HCT116 (cell line): Measurements from ENCODE around the gene SIDT1. TPM values are rescaled to one million over a fixed set of nuclear protein-coding genes. Genes with fewer than 3 reads are reported as not detected.

ENCODE experiments used
- ATAC-seq: fragments of 200-7000 bp; cut with Tn5 transposase; 2 replicates; pipeline ENCODE4 v1.9.1; 2020; ENCODE audit warnings: mild to moderate bottlenecking, moderate library complexity
- BruUV-seq: library from RNA; stranded (reverse); fragments of 400-500 nt; replicated peaks from 2 replicates; lab custom pipeline; 2021; lab: Mats Ljungman, UMichigan
- CTCF ChIA-PET: fragments of 300-600 bp; sonication (Branson Sonifier 250); formaldehyde crosslinking; loops from one replicate; lab custom pipeline; 2021; ENCODE audit warnings: antibody characterized with exemption; lab: Charles Lee
- POLR2A ChIA-PET: fragments of 300-600, 350-600 bp; sonication (Branson Sonifier 250); formaldehyde crosslinking; loops from one replicate; lab custom pipeline; 2021; ENCODE audit warnings: antibody characterized with exemption; lab: Charles Lee
- RAD21 ChIA-PET, 2 experiments: fragments of 300-600 bp; sonication (Branson Sonifier 250); formaldehyde crosslinking; loops; one replicate each; lab custom pipeline; 2023; ENCODE audit warnings: low total read pairs in 2 of 2; ENCODE audit not compliant: uncharacterized antibody in 2 of 2, unreplicated experiment in 2 of 2, low non-redundant PET in 1 of 2; lab: Charles Lee
- DNase-seq: peaks from one replicate; pipeline ENCODE4 v3.0.0-alpha.2; 2010; ENCODE audit warnings: low read depth, low spot score
- H2AFZ ChIP-seq: fragments of 200-600 bp; shearing (Covaris generic), sonication (generic); 2 replicates; pipeline ENCODE4 v1.6.1; 2017; ENCODE audit warnings: low read depth, mixed run types, mixed read lengths, antibody characterized with exemption, low read length; ENCODE audit not compliant: poor library complexity, severe bottlenecking
- H3K27ac ChIP-seq: 2 replicates; pipeline ENCODE4 v1.5.1; 2012; ENCODE audit warnings: low read depth, low read length
- H3K27me3 ChIP-seq: fragments of 200-600 bp; sonication (generic); 2 replicates; pipeline ENCODE4 v1.6.1; 2016; ENCODE audit warnings: mixed run types, low read length, mixed read lengths; ENCODE audit not compliant: insufficient read depth
- H3K36me3 ChIP-seq, 2 experiments: fragments of 200-500 bp in 1 of 2; fragments of 200-600 bp in 1 of 2; sonication (Bioruptor generic) in 1 of 2; sonication (generic) in 1 of 2; 2 replicates each; pipeline versions ENCODE4 v1.5.1 to v1.6.1; 2014 to 2016; ENCODE audit warnings: low read length in 2 of 2, inconsistent platforms in 1 of 2, mixed read lengths in 1 of 2, mixed run types in 1 of 2; ENCODE audit not compliant: insufficient read depth in 2 of 2, control insufficient read depth in 1 of 2
- H3K4me1 ChIP-seq, 2 experiments: fragments of 200-600 bp in 1 of 2; sonication (generic) in 1 of 2; 2 replicates each; pipeline versions ENCODE4 v1.5.1 to v1.6.1; 2012 to 2017; ENCODE audit warnings: low read length in 2 of 2, inconsistent platforms in 1 of 2, mild to moderate bottlenecking in 1 of 2, mixed read lengths in 1 of 2, mixed run types in 1 of 2, moderate library complexity in 1 of 2; ENCODE audit not compliant: insufficient read depth in 2 of 2, control insufficient read depth in 1 of 2
- H3K4me2 ChIP-seq: fragments of 200-600 bp; sonication (generic); 2 replicates; pipeline ENCODE4 v1.6.1; 2017; ENCODE audit warnings: mixed run types, low read length, mixed read lengths
- H3K4me3 ChIP-seq, 2 experiments: fragments of 200-600 bp in 1 of 2; sonication (generic) in 1 of 2; replicated peaks in 1 of 2; 2 replicates each; pipeline ENCODE4 v1.5.1; 2011 to 2016; ENCODE audit warnings: low read length in 2 of 2, control low read depth in 1 of 2, low read depth in 1 of 2, mild to moderate bottlenecking in 1 of 2, mixed read lengths in 1 of 2, mixed run types in 1 of 2
- H3K79me2 ChIP-seq: fragments of 200-600 bp; sonication (generic); 2 replicates; pipeline ENCODE4 v1.6.1; 2017; ENCODE audit warnings: mild to moderate bottlenecking, mixed run types, low read length, moderate library complexity, mixed read lengths; ENCODE audit not compliant: insufficient read depth
- H3K9ac ChIP-seq: fragments of 200-600 bp; sonication (generic); 2 replicates; pipeline ENCODE4 v1.6.1; 2016; ENCODE audit warnings: low read length, mixed read lengths
- H3K9me2 ChIP-seq: fragments of 200-600 bp; sonication (generic), shearing (Covaris generic); 2 replicates; pipeline ENCODE4 v1.6.1; 2017; ENCODE audit warnings: mixed run types, mild to moderate bottlenecking, moderate library complexity; ENCODE audit not compliant: insufficient read depth
- H3K9me3 ChIP-seq, 2 experiments: fragments of 200-500 bp in 1 of 2; fragments of 200-600 bp in 1 of 2; sonication (Bioruptor generic) in 1 of 2; sonication (generic) in 1 of 2; 2 replicates each; pipeline ENCODE4 v1.6.1; 2014 to 2017; ENCODE audit warnings: low read length in 2 of 2, mixed read lengths in 2 of 2, inconsistent platforms in 1 of 2, low read depth in 1 of 2, mild to moderate bottlenecking in 1 of 2, mixed run types in 1 of 2, moderate library complexity in 1 of 2; ENCODE audit not compliant: control insufficient read depth in 1 of 2, insufficient read depth in 1 of 2
- H4K20me1 ChIP-seq: fragments of 200-600 bp; sonication (generic), shearing (Covaris generic); 2 replicates; pipeline ENCODE4 v1.6.1; 2017; ENCODE audit warnings: mixed run types, mild to moderate bottlenecking, moderate library complexity; ENCODE audit not compliant: insufficient read depth
- CBX3 ChIP-seq: IDR thresholded peaks from 2 replicates; pipeline ENCODE4 v1.6.1; 2012; ENCODE audit warnings: low read depth
- CEBPB ChIP-seq: IDR thresholded peaks from 2 replicates; pipeline ENCODE4 v1.6.1; 2012; ENCODE audit warnings: low read depth
- EZH2phosphoT487 ChIP-seq: fragments of 200-600 bp; IDR thresholded peaks from 2 replicates; pipeline ENCODE4 v1.6.1; 2018; ENCODE audit warnings: antibody characterized with exemption, borderline replicate concordance
- FOSL1 ChIP-seq: IDR thresholded peaks from 2 replicates; pipeline ENCODE4 v1.6.1; 2012; ENCODE audit warnings: low read depth
- MAX ChIP-seq: IDR thresholded peaks from 2 replicates; pipeline ENCODE4 v1.6.1; 2012
- POLR2AphosphoS5 ChIP-seq: IDR thresholded peaks from 2 replicates; pipeline ENCODE4 v1.6.1; 2011; ENCODE audit warnings: mild to moderate bottlenecking, low read depth, low read length, moderate library complexity
- REST ChIP-seq: IDR thresholded peaks from 2 replicates; pipeline ENCODE4 v1.6.1; 2012; ENCODE audit warnings: low read depth
- SRF ChIP-seq: IDR thresholded peaks from 2 replicates; pipeline ENCODE4 v1.6.1; 2012; ENCODE audit warnings: low read depth
- TCF7L2 ChIP-seq: IDR thresholded peaks from 2 replicates; pipeline ENCODE4 v1.7.0; 2011; ENCODE audit warnings: borderline replicate concordance, inconsistent platforms; ENCODE audit not compliant: insufficient read depth, insufficient read length; ENCODE audit errors: extremely low read depth
- YY1 ChIP-seq: IDR thresholded peaks from 2 replicates; pipeline ENCODE4 v1.6.1; 2011; ENCODE audit warnings: low read length, low read depth, moderate library complexity, mild to moderate bottlenecking; ENCODE audit not compliant: insufficient replicate concordance; ENCODE audit errors: extremely low read depth
- ZNF274 ChIP-seq: fragments of 200-500 bp; sonication (Bioruptor generic); IDR thresholded peaks from 2 replicates; pipeline ENCODE4 v1.6.1; 2014; ENCODE audit warnings: mild to moderate bottlenecking, low read depth, low read length, inconsistent platforms
- intact Hi-C: fragments of 100-400 bp; cut with micrococcal nuclease; formaldehyde crosslinking; loops from 2 replicates; pipeline ENCODE4 v1.10.0; 2022
- total RNA-seq: library from RNA; stranded (reverse); gene quantifications from one replicate; pipeline ENCODE4 v1.2.1, GENCODE V29; 2021; ENCODE audit not compliant: unreplicated experiment

Gene SIDT1
- total RNA-seq, 1 experiment from 2014 or later, result not detected

GRCh38 chr3:113658107-113658506 is 125.8 kb downstream of the SIDT1 start:
- H3K79me2 ChIP-seq, result no peaks in the 10 kb centered on the region
- H3K4me1 ChIP-seq, result no peaks in the 10 kb centered on the region
- no TSS peak for BruUV-seq
- no peak overlapping the region for H3K9ac ChIP-seq
- ATAC-seq, result no peak
- H3K9me2 ChIP-seq, result no peaks in the 10 kb centered on the region
- H3K27me3 ChIP-seq, result no peaks in the 10 kb centered on the region
- no peak overlapping the region for H3K4me3 ChIP-seq
- intact Hi-C loops, result no loop called here
- peaks cover 0 to 7% of the 10 kb centered on the region in 2 experiments; a peak in 1 of 4 replicates for H3K36me3 ChIP-seq
- no peaks in the 10 kb centered on the region for H4K20me1 ChIP-seq
- H2AFZ ChIP-seq, result no peak overlapping the region
- no peaks in the 10 kb centered on the region for H3K9me3 ChIP-seq
- RAD21 ChIA-PET, result no interaction called here
- H3K27ac ChIP-seq, result no peak overlapping the region
- TF ChIP-seq YY1 (no peak), SRF (no peak), POLR2AphosphoS5 (no peak), CBX3 (no peak), MAX (no peak), ZNF274 (no peak), TCF7L2 (no peak)
- H3K4me2 ChIP-seq, result no peak overlapping the region
- DNase-seq, result no peak
- CTCF ChIA-PET, result no interaction called here
- POLR2A ChIA-PET, result no interaction called here

- ATAC-seq (no peak), DNase-seq (no peak)
- Histone ChIP-seq H4K20me1 (no peaks in the 10 kb centered on the region), H3K79me2 (no peaks in the 10 kb centered on the region), H3K36me3 (peaks cover 0 to 7% of the 10 kb centered on the region in 2 experiments; a peak in 1 of 4 replicates), H2AFZ (no peak overlapping the region), H3K9me3 (no peaks in the 10 kb centered on the region), H3K4me3 (no peak overlapping the region), H3K4me1 (no peaks in the 10 kb centered on the region), H3K4me2 (no peak overlapping the region), H3K27ac (no peak overlapping the region), H3K9ac (no peak overlapping the region), H3K27me3 (no peaks in the 10 kb centered on the region), H3K9me2 (no peaks in the 10 kb centered on the region)
- RAD21 ChIA-PET, result no interaction called here
- CTCF ChIA-PET, result no interaction called here
- intact Hi-C loops, result no loop called here
- POLR2A ChIA-PET, result no interaction called here
- BruUV-seq, result no TSS peak
- TF ChIP-seq POLR2AphosphoS5, result no peak
- no peak for TF ChIP-seq CBX3
- TF ChIP-seq REST, result no peak
- no peak for TF ChIP-seq EZH2phosphoT487
- no peak for TF ChIP-seq FOSL1
- no peak for TF ChIP-seq CEBPB
Observed at GRCh38 chr3:113659101-113659541, 126.8 kb downstream of the SIDT1 start.
